HepG2 (cell line): Measurements from ENCODE around the gene SLX9. TPM values are rescaled to one million over a fixed set of nuclear protein-coding genes. Genes with fewer than 3 reads are reported as not detected.

ENCODE experiments used
- AKAP8 ChIP-seq: sonication (generic); formaldehyde crosslinking; IDR thresholded peaks from 2 replicates; pipeline ENCODE4 v1.5.1; 2020; ENCODE audit warnings: mild to moderate bottlenecking, missing genetic modification reagents
- FOXA3 ChIP-seq: IDR thresholded peaks from 2 replicates; pipeline ENCODE4 v1.6.1; 2016; ENCODE audit warnings: missing genetic modification reagents, missing compliant biosample characterization
- HDAC2 ChIP-seq: sonication (generic); formaldehyde crosslinking; IDR thresholded peaks from 2 replicates; pipeline ENCODE4 v1.4.0; 2020; ENCODE audit warnings: missing genetic modification reagents
- MEF2D ChIP-seq: sonication (generic); formaldehyde crosslinking; IDR thresholded peaks from 2 replicates; pipeline ENCODE4 v1.5.1; 2020; ENCODE audit warnings: mild to moderate bottlenecking, missing genetic modification reagents
- POGZ ChIP-seq: sonication (generic); formaldehyde crosslinking; IDR thresholded peaks from 2 replicates; pipeline ENCODE4 v1.4.0; 2020; ENCODE audit warnings: mild to moderate bottlenecking, missing genetic modification reagents
- RFX3 ChIP-seq: IDR thresholded peaks from 2 replicates; pipeline ENCODE4 v1.6.1; 2016; ENCODE audit warnings: missing biosample characterization, missing genetic modification reagents
- RFXANK ChIP-seq: IDR thresholded peaks from 2 replicates; pipeline ENCODE4 v1.6.1; 2016
- TRIM22 ChIP-seq: fragments of 450-650 bp; IDR thresholded peaks from 2 replicates; pipeline ENCODE4 v1.6.1; 2017
- ZEB1 ChIP-seq: IDR thresholded peaks from 2 replicates; pipeline ENCODE4 v1.6.1; 2012; ENCODE audit warnings: mild to moderate bottlenecking, low read depth, inconsistent platforms; ENCODE audit not compliant: insufficient replicate concordance
- ZFX ChIP-seq: sonication (generic); formaldehyde crosslinking; IDR thresholded peaks from 2 replicates; pipeline ENCODE4 v1.4.0; 2020; ENCODE audit warnings: mild to moderate bottlenecking, low read depth, missing genetic modification reagents, moderate library complexity
- ZHX2 ChIP-seq, 2 experiments: sonication (generic) in 1 of 2; formaldehyde crosslinking in 1 of 2; IDR thresholded peaks; 2 replicates each; pipeline versions ENCODE4 v1.6.1 to v1.9.0; 2014 to 2022; ENCODE audit warnings: antibody characterized with exemption in 1 of 2, borderline replicate concordance in 1 of 2, inconsistent platforms in 1 of 2, low read depth in 1 of 2, missing genetic modification reagents in 1 of 2
- ZNF230 ChIP-seq: sonication (generic); formaldehyde crosslinking; IDR thresholded peaks from 2 replicates; pipeline ENCODE4 v1.4.0; 2020; ENCODE audit warnings: mild to moderate bottlenecking, missing genetic modification reagents
- ZNF761 ChIP-seq: sonication (generic); formaldehyde crosslinking; conservative IDR thresholded peaks from 2 replicates; pipeline ENCODE4 v1.4.0; 2020; ENCODE audit warnings: mild to moderate bottlenecking, missing genetic modification reagents
- polyA plus RNA-seq, 8 experiments: library from polyadenylated mRNA; depleted of rRNA in 3 of 8; stranded (reverse) in 7 of 8; unstranded in 1 of 8; fragments of >200 nt; fragmentation: Illumina TruSeq in 4 of 8; extraction: Trizol in 4 of 8; gene quantifications; 2 replicates each; pipeline versions ENCODE4 v1.2.1 to v1.2.3, GENCODE V29; 2011 to 2016; ENCODE audit warnings: low read depth in 4 of 8, missing spikeins in 1 of 8, mixed read lengths in 1 of 8; ENCODE audit not compliant: insufficient read depth in 1 of 8
- total RNA-seq, 5 experiments: library from RNA; depleted of rRNA; stranded (reverse); fragments of >200 nt; fragmentation: Illumina TruSeq; extraction: Trizol; gene quantifications; 2 replicates each; pipeline ENCODE4 v1.2.3, GENCODE V29; 2016; ENCODE audit warnings: low read depth in 1 of 5
- TF ChIP-seq, protein P1 (sequence below): sonication (generic); formaldehyde crosslinking; IDR thresholded peaks from 2 replicates; pipeline ENCODE4 v1.5.0; 2020; ENCODE audit warnings: mild to moderate bottlenecking, missing genetic modification reagents
- TF ChIP-seq, protein P2 (sequence below): sonication (generic); formaldehyde crosslinking; IDR thresholded peaks from 2 replicates; pipeline ENCODE4 v1.8.0; 2022; ENCODE audit warnings: missing genetic modification reagents, mild to moderate bottlenecking, moderate library complexity, borderline replicate concordance

The SLX9 gene
- total and polyA plus RNA-seq, 2 of the 13 experiments (the other 11 are each of a cell fraction or from before 2014, with no cell fraction given), result 21.0 to 47.1 TPM

DNA sequence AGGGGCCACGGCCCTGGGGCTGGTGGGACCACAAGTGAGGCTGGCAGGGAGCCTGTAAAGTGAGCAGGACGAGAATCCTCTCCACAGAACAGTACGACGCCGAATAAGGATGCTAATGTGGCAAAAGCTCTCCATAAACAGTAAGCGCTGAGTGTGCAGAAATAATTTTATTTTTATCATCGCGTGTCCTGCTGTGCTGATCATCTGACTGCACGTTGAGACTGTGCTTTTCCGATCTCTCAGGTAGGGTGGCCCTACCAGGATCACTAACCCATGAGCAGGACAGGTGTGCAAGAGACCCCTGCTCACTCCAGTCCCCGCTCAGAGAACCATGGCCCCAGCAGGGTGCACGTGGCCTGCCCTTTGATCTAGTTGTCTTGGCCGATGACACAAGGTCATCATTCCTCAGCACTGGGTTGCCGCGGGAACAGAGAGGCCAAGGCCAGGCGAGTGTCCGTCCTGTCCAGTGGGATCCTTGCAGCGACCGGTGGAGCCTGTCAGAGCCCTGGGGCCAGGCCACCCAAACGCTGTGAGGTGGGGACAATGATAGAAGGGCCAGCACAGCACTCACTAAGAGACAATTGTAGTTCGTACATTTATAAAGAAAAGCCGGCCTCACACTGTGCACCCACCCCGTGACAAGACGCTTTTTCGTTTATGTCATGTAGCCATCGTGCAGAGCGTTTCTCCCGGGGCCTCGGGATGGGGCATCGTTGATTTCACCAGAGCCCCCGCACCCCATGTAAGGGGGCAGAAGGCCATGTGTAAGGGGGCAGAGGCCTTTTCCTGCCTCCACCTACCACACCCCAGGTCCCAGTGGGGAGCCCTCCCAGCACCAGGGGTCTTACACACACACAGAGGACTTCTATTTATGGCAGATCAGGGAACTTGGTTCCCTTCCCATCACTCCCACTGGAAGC is 81.9 kb downstream of the SLX9 start (continued):
- TF ChIP-seq TRIM22 (no peak), ZNF761 (CRISPR knock-in tag) (0 out of 2 replicates have a peak, but pooled peaks have one; percentile 37), ZEB1 (no peak), ZFX (peak; percentile 64), HDAC2 (CRISPR knock-in tag) (peak; percentile 77), POGZ (CRISPR knock-in tag) (peak; percentile 49; the same call in 1 of the 2 replicates), ZHX2 (IDR thresholded peaks at IDR 0.05; ENCODE audit: low read depth) (0 out of 2 replicates have a peak, but pooled peaks have one; percentile 29), ZHX2 (CRISPR knock-in tag; IDR thresholded peaks at IDR 0.05; ENCODE audit: borderline replicate concordance) (no peak), RFX3 (CRISPR knock-in tag) (peak; percentile 74), MEF2D (no peak), FOXA3 (CRISPR knock-in tag) (peak; percentile 70), AKAP8 (CRISPR knock-in tag) (no peak), ZNF230 (0 out of 2 replicates have a peak, but pooled peaks have one; percentile 59), RFXANK (CRISPR knock-in tag) (no peak)
- TF ChIP-seq, protein P1, sequence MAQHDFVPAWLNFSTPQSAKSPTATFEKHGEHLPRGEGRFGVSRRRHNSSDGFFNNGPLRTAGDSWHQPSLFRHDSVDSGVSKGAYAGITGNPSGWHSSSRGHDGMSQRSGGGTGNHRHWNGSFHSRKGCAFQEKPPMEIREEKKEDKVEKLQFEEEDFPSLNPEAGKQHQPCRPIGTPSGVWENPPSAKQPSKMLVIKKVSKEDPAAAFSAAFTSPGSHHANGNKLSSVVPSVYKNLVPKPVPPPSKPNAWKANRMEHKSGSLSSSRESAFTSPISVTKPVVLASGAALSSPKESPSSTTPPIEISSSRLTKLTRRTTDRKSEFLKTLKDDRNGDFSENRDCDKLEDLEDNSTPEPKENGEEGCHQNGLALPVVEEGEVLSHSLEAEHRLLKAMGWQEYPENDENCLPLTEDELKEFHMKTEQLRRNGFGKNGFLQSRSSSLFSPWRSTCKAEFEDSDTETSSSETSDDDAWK (CRISPR knock-in tag), result no peak
- TF ChIP-seq, protein P2, sequence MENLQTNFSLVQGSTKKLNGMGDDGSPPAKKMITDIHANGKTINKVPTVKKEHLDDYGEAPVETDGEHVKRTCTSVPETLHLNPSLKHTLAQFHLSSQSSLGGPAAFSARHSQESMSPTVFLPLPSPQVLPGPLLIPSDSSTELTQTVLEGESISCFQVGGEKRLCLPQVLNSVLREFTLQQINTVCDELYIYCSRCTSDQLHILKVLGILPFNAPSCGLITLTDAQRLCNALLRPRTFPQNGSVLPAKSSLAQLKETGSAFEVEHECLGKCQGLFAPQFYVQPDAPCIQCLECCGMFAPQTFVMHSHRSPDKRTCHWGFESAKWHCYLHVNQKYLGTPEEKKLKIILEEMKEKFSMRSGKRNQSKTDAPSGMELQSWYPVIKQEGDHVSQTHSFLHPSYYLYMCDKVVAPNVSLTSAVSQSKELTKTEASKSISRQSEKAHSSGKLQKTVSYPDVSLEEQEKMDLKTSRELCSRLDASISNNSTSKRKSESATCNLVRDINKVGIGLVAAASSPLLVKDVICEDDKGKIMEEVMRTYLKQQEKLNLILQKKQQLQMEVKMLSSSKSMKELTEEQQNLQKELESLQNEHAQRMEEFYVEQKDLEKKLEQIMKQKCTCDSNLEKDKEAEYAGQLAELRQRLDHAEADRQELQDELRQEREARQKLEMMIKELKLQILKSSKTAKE (CRISPR knock-in tag), result 0 out of 2 replicates have a peak, but pooled peaks have one; percentile 46
